Measurements from ENCODE around the gene ACOT12. TPM values are rescaled to one million over a fixed set of nuclear protein-coding genes. Genes with fewer than 3 reads are reported as not detected.
A peak's percentile ranks its signal among the peaks of the same experiment; 100 is the strongest.

ACOT12 gene
- total RNA-seq, 1 donor from 2014 or later = not detected

DNA sequence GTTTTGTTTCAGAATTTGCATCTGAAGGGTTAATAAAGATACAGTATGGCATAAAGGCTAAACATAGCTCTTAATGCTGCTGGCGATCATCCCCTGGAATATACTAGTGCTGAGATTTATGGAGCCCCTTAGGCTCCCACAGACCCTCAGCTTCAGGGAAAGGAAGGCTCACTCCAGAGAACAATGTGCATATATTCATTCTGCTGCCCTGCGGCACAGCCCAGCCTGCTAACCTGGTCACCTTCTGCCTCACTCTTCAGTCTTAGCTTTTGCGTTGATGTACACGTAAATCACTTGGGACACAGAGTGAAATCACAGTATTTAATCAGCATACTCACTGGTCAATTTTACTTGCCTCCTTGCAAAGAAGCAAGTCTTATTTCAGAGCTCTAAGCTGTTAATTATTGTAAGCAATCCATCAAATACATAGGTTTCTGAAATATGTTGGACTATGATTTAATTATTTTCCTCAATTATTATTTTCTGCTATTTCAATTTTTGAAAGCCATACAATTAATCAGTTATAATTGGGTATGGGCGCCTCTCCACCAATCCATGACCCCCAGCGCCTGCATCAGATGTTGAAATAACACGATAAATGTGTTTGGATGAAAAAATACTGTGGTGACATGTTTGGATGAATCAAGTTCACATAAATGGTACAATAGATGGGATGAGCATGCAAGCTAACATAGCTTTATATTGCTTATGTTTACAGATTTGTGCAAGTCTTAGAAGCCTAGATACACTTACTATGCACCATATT is 11.4 kb upstream of the ACOT12 start:
- intact Hi-C loops (cut with DNase I) = no loop called here
- ATAC-seq = no peak
- no peak for DNase-seq
- Histone ChIP-seq H3K4me1 (no peaks in the 10 kb centered on the region), H3K9me3 (no peaks in the 10 kb centered on the region), H3K36me3 (no peaks in the 10 kb centered on the region), H3K4me3 (no peak overlapping the region), H3K27me3 (no peaks in the 10 kb centered on the region), H3K27ac (no peak overlapping the region)
- TF ChIP-seq, protein P1, sequence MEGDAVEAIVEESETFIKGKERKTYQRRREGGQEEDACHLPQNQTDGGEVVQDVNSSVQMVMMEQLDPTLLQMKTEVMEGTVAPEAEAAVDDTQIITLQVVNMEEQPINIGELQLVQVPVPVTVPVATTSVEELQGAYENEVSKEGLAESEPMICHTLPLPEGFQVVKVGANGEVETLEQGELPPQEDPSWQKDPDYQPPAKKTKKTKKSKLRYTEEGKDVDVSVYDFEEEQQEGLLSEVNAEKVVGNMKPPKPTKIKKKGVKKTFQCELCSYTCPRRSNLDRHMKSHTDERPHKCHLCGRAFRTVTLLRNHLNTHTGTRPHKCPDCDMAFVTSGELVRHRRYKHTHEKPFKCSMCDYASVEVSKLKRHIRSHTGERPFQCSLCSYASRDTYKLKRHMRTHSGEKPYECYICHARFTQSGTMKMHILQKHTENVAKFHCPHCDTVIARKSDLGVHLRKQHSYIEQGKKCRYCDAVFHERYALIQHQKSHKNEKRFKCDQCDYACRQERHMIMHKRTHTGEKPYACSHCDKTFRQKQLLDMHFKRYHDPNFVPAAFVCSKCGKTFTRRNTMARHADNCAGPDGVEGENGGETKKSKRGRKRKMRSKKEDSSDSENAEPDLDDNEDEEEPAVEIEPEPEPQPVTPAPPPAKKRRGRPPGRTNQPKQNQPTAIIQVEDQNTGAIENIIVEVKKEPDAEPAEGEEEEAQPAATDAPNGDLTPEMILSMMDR (IDR thresholded peaks at IDR 0.05) = no peak

DNA sequence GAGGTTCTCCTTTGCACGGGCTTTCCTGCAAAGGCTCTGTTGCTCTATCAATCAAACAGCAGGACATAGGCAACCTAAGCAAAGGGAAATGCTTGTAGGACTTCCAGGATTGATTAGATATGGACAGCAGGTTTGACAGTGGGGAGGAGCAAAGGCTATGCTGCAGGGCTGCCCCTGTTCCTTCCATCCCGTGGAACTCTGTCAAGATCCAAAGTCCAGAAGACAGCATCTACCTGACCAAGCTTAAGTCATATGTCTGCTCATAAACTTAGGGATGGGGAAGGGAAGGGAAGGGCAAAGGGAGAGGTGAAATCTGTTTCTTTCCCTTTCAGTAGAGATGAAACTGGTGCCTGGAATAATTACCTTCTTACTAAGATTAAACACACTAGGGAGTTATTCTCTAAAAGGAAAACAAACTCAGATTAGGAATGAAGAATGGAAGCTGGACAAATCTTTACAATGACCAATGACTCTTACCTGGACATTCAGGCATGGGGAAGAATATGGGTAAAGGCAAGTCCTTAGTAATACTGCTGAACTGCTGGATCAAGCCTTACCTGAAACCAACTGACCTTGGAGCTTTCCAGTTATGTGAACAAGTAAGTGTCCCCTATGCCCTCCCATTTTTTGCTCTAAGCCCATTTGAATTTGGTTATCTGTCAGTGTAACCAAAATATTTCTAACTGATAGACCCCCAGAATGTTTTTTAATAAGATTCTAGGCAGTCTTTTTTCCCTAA is 8.4 kb upstream of the ACOT12 start:
- H3K27me3 ChIP-seq = no peaks in the 10 kb centered on the region
- H3K27ac ChIP-seq = no peak overlapping the region
- H3K9me3 ChIP-seq = no peaks in the 10 kb centered on the region
- TF ChIP-seq, protein P1 (IDR thresholded peaks at IDR 0.05) = no peak
- intact Hi-C loops (cut with DNase I) = no loop called here
- DNase-seq (no peak), ATAC-seq (no peak)
- no peaks in the 10 kb centered on the region for H3K36me3 ChIP-seq
- H3K4me1 ChIP-seq = no peaks in the 10 kb centered on the region
- H3K4me3 ChIP-seq = no peak overlapping the region

DNA sequence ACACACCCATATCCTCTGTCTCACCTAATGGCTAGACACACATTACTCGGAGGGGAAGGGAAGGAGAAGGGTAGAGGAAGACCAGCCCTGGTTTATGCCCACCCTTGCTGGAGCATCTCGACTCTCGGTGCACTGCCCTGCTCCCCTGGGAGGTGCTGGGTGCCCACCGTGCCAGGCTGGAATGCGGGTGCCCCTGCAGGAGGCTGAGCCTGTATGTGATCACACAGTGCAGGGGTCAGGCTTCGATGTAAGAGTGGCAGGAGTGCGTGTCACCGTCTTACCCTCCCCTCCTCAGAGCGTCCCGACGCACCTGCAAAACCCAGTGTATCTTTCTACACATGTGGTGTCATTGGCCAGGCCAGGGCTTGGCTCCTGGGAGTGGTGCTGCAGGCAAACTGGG is 7.3 kb upstream of the ACOT12 start:
- H3K4me1 ChIP-seq = no peaks in the 10 kb centered on the region
- TF ChIP-seq, protein P1 (IDR thresholded peaks at IDR 0.05) = no peak
- DNase-seq (no peak), ATAC-seq (peak; percentile 41)
- no peaks in the 10 kb centered on the region for H3K9me3 ChIP-seq
- no peak overlapping the region for H3K4me3 ChIP-seq
- intact Hi-C loops (cut with DNase I) = no loop called here
- H3K27ac ChIP-seq = no peak overlapping the region
- H3K27me3 ChIP-seq = no peaks in the 10 kb centered on the region
- no peaks in the 10 kb centered on the region for H3K36me3 ChIP-seq

DNA sequence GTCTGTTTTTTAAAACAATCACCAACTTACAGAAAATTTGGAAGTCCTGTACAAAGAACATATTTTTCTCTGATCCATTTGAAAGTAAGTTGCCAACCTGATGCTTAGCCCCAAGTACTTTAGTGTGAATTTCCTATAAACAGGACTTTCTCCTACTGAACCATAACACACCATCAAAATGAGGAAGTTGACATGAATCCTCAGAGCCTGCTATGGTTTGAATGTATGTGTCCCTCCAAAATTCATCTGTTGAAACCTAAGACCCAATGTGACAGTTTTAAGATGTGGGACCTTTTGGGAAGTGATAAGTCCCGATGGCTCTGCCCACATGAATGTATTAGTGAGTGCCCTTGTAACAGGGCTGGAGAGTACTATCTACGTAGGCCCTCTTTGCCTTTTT is 6.4 kb upstream of the ACOT12 start:
- no peak for ATAC-seq
- intact Hi-C loops (cut with DNase I) = no loop called here
- no peaks in the 10 kb centered on the region for H3K27me3 ChIP-seq

DNA sequence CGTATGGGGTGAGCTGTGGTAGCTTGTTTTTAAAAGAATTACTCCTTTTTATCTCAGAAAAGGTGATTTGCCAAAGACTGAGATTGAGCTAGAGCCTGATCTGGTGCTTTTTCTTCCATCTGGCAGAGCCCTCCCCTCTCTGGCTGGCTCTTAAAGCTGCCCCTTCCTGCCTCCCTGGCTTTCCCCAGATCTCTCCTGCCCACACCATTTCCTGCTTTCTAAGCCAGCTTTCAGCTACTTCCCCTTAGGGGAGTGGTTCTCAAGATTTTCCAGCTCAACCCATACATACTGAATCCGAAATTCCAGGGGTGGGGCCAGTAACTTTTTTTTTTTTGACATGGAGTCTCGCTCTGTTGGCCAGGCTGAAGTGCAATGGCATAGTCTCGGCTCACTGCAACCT is 4.8 kb upstream of the ACOT12 start:
- intact Hi-C loops (cut with DNase I) = no loop called here
- H3K27me3 ChIP-seq = peaks cover 15% of the 10 kb centered on the region
- ATAC-seq (peak; percentile 51), DNase-seq (no peak)
- H3K27ac ChIP-seq = no peak overlapping the region
- H3K4me1 ChIP-seq = peaks cover 3% of the 10 kb centered on the region
- TF ChIP-seq, protein P1 (IDR thresholded peaks at IDR 0.05) = no peak
- H3K36me3 ChIP-seq = no peaks in the 10 kb centered on the region
- H3K4me3 ChIP-seq = no peak overlapping the region
- H3K9me3 ChIP-seq = no peaks in the 10 kb centered on the region

More for the DNA sequence above, 6.4 kb upstream of the ACOT12 start:
- no peak for DNase-seq
- H3K4me3 ChIP-seq = no peak overlapping the region
- H3K27ac ChIP-seq = no peak overlapping the region
- H3K9me3 ChIP-seq = no peaks in the 10 kb centered on the region
- H3K4me1 ChIP-seq = no peaks in the 10 kb centered on the region
- H3K36me3 ChIP-seq = no peaks in the 10 kb centered on the region
- TF ChIP-seq, protein P1 (IDR thresholded peaks at IDR 0.05) = no peak
